Middle frontal gyrus (tissue), 1 donor: ENCODE measurements around the gene TSPAN3.

Experiments
- DNase-seq: peaks from one replicate; pipeline ENCODE4 v3.0.0-alpha.2; 2015; ENCODE audit warnings: low spot score; ENCODE audit errors: extremely low spot score

TSPAN3 gene

GRCh38 chr15:77009646-77010311 is 61.1 kb downstream of the TSPAN3 start:
- no peak for DNase-seq

- DNase-seq, result no peak
Measured at GRCh38 chr15:77009176-77009575, 61.7 kb downstream of the TSPAN3 start.

- no peak for DNase-seq
Measured at GRCh38 chr15:77004189-77004588, 66.7 kb downstream of the TSPAN3 start.

GRCh38 chr15:77002954-77003912 is 67.7 kb downstream of the TSPAN3 start:
- no peak for DNase-seq

- no peak for DNase-seq
Measured at GRCh38 chr15:77002436-77002835, 68.5 kb downstream of the TSPAN3 start.

- no peak for DNase-seq
Measured at GRCh38 chr15:77001966-77002365, 68.9 kb downstream of the TSPAN3 start.

- no peak for DNase-seq
Measured at GRCh38 chr15:77001351-77001750, 69.6 kb downstream of the TSPAN3 start.

GRCh38 chr15:76999996-77000395 is 70.9 kb downstream of the TSPAN3 start:
- DNase-seq, result no peak

- no peak for DNase-seq
Measured at GRCh38 chr15:76998663-76999285, 72.1 kb downstream of the TSPAN3 start.

GRCh38 chr15:76996526-76997401 is 74.1 kb downstream of the TSPAN3 start:
- DNase-seq, result no peak

GRCh38 chr15:76996076-76996525 is 74.8 kb downstream of the TSPAN3 start:
- DNase-seq, result no peak

- DNase-seq, result peak; percentile 13
Measured at GRCh38 chr15:76994971-76995945, 75.7 kb downstream of the TSPAN3 start, which contains the start of gene PSTPIP1. Gene PSTPIP1 (plus strand): TSS chr15:76995126. CDS start chr15:76995574, 448 bp downstream.

GRCh38 chr15:76994496-76994895 is 76.4 kb downstream of the TSPAN3 start:
- no peak for DNase-seq

- no peak for DNase-seq
Measured at GRCh38 chr15:76994001-76994400, 76.9 kb downstream of the TSPAN3 start.

GRCh38 chr15:76993114-76993725 is 77.7 kb downstream of the TSPAN3 start:
- no peak for DNase-seq

GRCh38 chr15:76991741-76992645 is 78.9 kb downstream of the TSPAN3 start:
- no peak for DNase-seq
